HL-60 (cell line): ENCODE data around the gene PNMA8B.

ENCODE experiments used
- DNase-seq, 2 experiments: peaks; one replicate each; pipeline ENCODE4 v3.0.0-alpha.2; 2010 to 2020; ENCODE audit warnings: low read depth in 1 of 2, low spot score in 1 of 2
- H3K27ac ChIP-seq: fragments of 250-450 bp; sonication (Bioruptor Pico); replicated peaks from 2 replicates; pipeline ENCODE4 v1.5.1; 2020; ENCODE audit warnings: mild to moderate bottlenecking, moderate library complexity
- H3K27me3 ChIP-seq: fragments of 250-450 bp; sonication (Bioruptor Pico); 2 replicates; pipeline ENCODE4 v1.5.1; 2021; ENCODE audit warnings: mild to moderate bottlenecking, moderate library complexity; ENCODE audit not compliant: insufficient read depth, poor library complexity, severe bottlenecking
- H3K4me3 ChIP-seq: replicated peaks from 2 replicates; pipeline ENCODE4 v1.5.1; 2011; ENCODE audit warnings: mild to moderate bottlenecking, control low read depth, low read length; ENCODE audit not compliant: insufficient read depth
- GABPA ChIP-seq: IDR thresholded peaks from 2 replicates; pipeline ENCODE4 v1.6.1; 2012; ENCODE audit warnings: low read depth
- POLR2AphosphoS5 ChIP-seq: IDR thresholded peaks from 2 replicates; pipeline ENCODE4 v1.6.1; 2012; ENCODE audit warnings: low read depth
- SPI1 ChIP-seq: IDR thresholded peaks from 2 replicates; pipeline ENCODE4 v1.6.1; 2012; ENCODE audit warnings: low read depth, mild to moderate bottlenecking, borderline replicate concordance
- TF ChIP-seq, protein P1 (sequence below): IDR thresholded peaks from 2 replicates; pipeline ENCODE4 v1.6.1; 2012; ENCODE audit warnings: low read depth; ENCODE audit not compliant: insufficient replicate concordance
- TF ChIP-seq, protein P2 (sequence below): IDR thresholded peaks from one replicate; pipeline ENCODE4 v1.5.1; 2011; ENCODE audit warnings: low read length, control low read depth, inconsistent platforms; ENCODE audit not compliant: insufficient read depth

The PNMA8B gene

DNA sequence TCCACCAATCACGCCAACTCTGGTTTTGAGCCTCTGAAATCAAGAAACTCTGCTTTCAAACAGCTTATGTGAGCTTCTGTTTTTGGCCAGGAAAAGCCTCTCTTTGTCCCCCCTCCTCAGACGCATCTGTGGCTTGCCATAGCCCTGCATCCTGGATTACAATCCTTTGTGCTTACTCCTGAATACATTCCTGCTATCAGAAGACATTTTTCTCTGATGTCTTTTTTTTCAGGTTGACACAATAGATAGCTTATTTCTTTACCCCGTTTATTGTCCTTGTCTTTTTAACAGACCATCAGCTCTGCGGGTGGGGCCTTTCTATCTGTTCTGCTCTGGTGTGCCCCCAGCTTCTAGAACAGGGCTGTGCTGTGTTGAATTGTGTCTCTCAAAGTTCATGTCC, 11.0 kb downstream of the PNMA8B start:
- no peak for TF ChIP-seq SPI1
- no peak for TF ChIP-seq POLR2AphosphoS5
- TF ChIP-seq, protein P1, sequence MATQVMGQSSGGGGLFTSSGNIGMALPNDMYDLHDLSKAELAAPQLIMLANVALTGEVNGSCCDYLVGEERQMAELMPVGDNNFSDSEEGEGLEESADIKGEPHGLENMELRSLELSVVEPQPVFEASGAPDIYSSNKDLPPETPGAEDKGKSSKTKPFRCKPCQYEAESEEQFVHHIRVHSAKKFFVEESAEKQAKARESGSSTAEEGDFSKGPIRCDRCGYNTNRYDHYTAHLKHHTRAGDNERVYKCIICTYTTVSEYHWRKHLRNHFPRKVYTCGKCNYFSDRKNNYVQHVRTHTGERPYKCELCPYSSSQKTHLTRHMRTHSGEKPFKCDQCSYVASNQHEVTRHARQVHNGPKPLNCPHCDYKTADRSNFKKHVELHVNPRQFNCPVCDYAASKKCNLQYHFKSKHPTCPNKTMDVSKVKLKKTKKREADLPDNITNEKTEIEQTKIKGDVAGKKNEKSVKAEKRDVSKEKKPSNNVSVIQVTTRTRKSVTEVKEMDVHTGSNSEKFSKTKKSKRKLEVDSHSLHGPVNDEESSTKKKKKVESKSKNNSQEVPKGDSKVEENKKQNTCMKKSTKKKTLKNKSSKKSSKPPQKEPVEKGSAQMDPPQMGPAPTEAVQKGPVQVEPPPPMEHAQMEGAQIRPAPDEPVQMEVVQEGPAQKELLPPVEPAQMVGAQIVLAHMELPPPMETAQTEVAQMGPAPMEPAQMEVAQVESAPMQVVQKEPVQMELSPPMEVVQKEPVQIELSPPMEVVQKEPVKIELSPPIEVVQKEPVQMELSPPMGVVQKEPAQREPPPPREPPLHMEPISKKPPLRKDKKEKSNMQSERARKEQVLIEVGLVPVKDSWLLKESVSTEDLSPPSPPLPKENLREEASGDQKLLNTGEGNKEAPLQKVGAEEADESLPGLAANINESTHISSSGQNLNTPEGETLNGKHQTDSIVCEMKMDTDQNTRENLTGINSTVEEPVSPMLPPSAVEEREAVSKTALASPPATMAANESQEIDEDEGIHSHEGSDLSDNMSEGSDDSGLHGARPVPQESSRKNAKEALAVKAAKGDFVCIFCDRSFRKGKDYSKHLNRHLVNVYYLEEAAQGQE, result no peak
- no peak for TF ChIP-seq GABPA
- TF ChIP-seq, protein P2, sequence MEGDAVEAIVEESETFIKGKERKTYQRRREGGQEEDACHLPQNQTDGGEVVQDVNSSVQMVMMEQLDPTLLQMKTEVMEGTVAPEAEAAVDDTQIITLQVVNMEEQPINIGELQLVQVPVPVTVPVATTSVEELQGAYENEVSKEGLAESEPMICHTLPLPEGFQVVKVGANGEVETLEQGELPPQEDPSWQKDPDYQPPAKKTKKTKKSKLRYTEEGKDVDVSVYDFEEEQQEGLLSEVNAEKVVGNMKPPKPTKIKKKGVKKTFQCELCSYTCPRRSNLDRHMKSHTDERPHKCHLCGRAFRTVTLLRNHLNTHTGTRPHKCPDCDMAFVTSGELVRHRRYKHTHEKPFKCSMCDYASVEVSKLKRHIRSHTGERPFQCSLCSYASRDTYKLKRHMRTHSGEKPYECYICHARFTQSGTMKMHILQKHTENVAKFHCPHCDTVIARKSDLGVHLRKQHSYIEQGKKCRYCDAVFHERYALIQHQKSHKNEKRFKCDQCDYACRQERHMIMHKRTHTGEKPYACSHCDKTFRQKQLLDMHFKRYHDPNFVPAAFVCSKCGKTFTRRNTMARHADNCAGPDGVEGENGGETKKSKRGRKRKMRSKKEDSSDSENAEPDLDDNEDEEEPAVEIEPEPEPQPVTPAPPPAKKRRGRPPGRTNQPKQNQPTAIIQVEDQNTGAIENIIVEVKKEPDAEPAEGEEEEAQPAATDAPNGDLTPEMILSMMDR, result no peak

DNA sequence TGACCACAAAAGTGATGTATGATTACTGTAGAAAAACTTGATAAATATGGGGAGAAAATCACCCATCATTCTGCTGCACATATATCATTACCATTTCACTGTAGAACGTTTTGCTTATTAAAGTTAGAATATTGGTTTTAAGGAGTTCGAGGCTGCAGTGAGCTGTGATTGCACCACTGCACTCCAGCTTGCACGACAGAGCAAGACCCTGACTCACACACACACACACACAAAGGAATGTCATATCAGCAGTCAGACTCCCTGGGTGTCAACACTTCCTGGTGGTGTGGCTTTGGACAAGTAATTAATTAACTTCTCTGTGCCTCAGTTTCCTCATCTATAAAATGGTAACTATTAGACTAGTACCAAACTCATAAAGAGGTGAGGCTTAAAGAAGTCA, 13.0 kb downstream of the PNMA8B start:
- H3K4me3 ChIP-seq, result no peak overlapping the region
- TF ChIP-seq SPI1, result no peak
- no peak for TF ChIP-seq GABPA
- TF ChIP-seq, protein P1, result no peak
- TF ChIP-seq, protein P2, result no peak
- TF ChIP-seq POLR2AphosphoS5, result no peak
- H3K27ac ChIP-seq, result no peak overlapping the region
- no peak for DNase-seq
- peaks cover 15% of the 10 kb centered on the region for H3K27me3 ChIP-seq

More for the DNA sequence above, 11.0 kb downstream of the PNMA8B start:
- no peak for DNase-seq
- Histone ChIP-seq H3K27me3 (peaks cover 15% of the 10 kb centered on the region), H3K27ac (no peak overlapping the region), H3K4me3 (no peak overlapping the region)

DNA sequence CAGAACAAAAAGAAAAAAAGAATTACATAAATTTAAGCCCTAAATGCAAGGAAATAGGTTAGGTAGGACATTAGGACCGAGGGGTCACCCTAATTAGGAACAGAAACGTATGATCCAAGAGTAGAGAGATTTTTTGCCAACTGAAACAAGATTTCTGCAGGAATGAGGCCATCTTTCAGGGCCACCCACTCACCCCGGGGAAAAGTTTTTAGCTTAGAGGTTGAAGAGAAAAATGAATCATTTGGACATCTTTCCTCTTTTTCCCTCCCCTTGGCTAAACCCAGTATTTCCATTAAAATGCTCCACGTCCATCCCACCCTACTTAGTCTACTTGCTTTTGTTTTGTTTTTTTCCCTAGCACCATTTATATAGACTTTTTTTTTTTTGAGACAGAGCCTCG, 13.7 kb downstream of the PNMA8B start:
- H3K27me3 ChIP-seq, result peaks cover 15% of the 10 kb centered on the region
- H3K27ac ChIP-seq, result no peak overlapping the region

More for the DNA sequence above, 13.7 kb downstream of the PNMA8B start:
- no peak for DNase-seq
- no peak for TF ChIP-seq POLR2AphosphoS5
- TF ChIP-seq, protein P2, result no peak
- no peak overlapping the region for H3K4me3 ChIP-seq
